Muscle layer of duodenum (tissue), 2 donors: ENCODE results near the gene PCDHGA6.
A peak's percentile ranks its signal among the peaks of the same experiment; 100 is the strongest.
"Not testable (repeated sequence)": the region's sequence is repeated elsewhere in the genome, so short reads cannot be mapped to it uniquely, and the experiment has no call there.

ENCODE experiments used
- H3K27ac ChIP-seq: one replicate; pipeline ENCODE4 v1.7.0; 2013; ENCODE audit warnings: mild to moderate bottlenecking, low read length
- H3K27me3 ChIP-seq: one replicate; pipeline ENCODE4 v1.7.0; 2013; ENCODE audit warnings: low read depth, mild to moderate bottlenecking, control low read depth, low read length
- H3K36me3 ChIP-seq, 2 donors: one replicate each; pipeline ENCODE4 v1.7.0; 2013; ENCODE audit warnings: low read length in 2 of 2, control low read depth in 1 of 2, mild to moderate bottlenecking in 1 of 2; ENCODE audit not compliant: insufficient read depth in 2 of 2, control insufficient read depth in 1 of 2
- H3K4me1 ChIP-seq, 2 donors: one replicate each; pipeline ENCODE4 v1.7.0; 2013; ENCODE audit warnings: low read length in 2 of 2, mild to moderate bottlenecking in 2 of 2, control low read depth in 1 of 2, moderate library complexity in 1 of 2; ENCODE audit not compliant: insufficient read depth in 2 of 2, control insufficient read depth in 1 of 2
- H3K4me3 ChIP-seq, 2 donors: one replicate each; pipeline ENCODE4 v1.7.0; 2013; ENCODE audit warnings: low read length in 2 of 2, low read depth in 1 of 2, mild to moderate bottlenecking in 1 of 2
- H3K9me3 ChIP-seq, 2 donors: one replicate each; pipeline ENCODE4 v1.7.0; 2013; ENCODE audit warnings: low read length in 2 of 2, control low read depth in 1 of 2, mild to moderate bottlenecking in 1 of 2; ENCODE audit not compliant: control insufficient read depth in 1 of 2
- donor health status: healthy.

The PCDHGA6 gene

GRCh38 chr5:141399555-141400258, 26.0 kb downstream of the PCDHGA6 start:
- peaks cover 51 to 77% of the 10 kb centered on the region in 2 donors for H3K9me3 ChIP-seq
- no peaks in the 10 kb centered on the region for H3K27me3 ChIP-seq
- H3K4me3 ChIP-seq = peak overlapping the region in 1 of 2 donors; percentile 54
- peaks cover 0 to 4% of the 10 kb centered on the region in 2 donors for H3K4me1 ChIP-seq
- H3K27ac ChIP-seq = no peak overlapping the region
- peaks cover 0 to 8% of the 10 kb centered on the region in 2 donors for H3K36me3 ChIP-seq

DNA sequence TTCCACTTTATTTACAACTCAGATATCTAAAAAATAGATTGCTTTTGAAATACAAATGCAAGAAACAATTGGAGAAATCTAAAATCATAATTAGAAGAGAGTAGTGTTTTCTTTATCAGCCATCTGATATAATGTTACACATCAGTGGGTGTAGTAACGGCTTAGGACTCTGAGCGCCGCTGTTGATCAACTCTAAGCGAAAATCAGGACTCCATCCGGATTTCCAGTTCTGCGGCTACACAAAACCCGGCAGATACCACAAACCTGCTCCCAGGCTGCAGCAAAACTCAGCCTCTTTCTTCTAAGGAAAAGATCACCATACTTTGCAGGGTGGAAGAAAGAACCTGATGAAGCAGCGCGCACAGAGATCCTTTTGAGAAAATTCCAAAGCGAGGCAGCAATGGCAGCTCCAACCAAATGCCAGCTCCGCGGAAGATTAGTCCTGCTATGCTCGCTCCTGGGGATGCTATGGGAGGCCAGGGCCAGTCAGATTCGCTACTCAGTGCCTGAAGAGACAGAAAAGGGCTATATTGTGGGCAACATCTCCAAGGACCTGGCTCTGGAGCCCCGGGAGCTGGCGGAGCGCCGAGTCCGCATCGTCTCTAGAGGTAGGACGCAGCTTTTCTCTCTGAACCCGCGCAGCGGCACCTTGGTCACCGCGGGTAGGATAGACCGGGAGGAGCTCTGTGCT, 29.0 kb downstream of the PCDHGA6 start, which contains the start of gene PCDHGA9:
Gene PCDHGA9 (plus strand): TSS at position 226 of the 691 bp plus-strand sequence. CDS start 175 bp downstream, at position 401.
- H3K4me3 ChIP-seq = peak within 1 kb of the TSS; percentile 45 to 68
- H3K27ac ChIP-seq = no peak within 1 kb of the TSS
- peaks cover 0 to 4% of the 10 kb centered on the region in 2 donors for H3K4me1 ChIP-seq
- H3K9me3 ChIP-seq = peaks cover 55 to 76% of the 10 kb centered on the region in 2 donors
- no peaks in the 10 kb centered on the region for H3K27me3 ChIP-seq
- peaks cover 0 to 10% of the 10 kb centered on the region in 2 donors for H3K36me3 ChIP-seq

DNA sequence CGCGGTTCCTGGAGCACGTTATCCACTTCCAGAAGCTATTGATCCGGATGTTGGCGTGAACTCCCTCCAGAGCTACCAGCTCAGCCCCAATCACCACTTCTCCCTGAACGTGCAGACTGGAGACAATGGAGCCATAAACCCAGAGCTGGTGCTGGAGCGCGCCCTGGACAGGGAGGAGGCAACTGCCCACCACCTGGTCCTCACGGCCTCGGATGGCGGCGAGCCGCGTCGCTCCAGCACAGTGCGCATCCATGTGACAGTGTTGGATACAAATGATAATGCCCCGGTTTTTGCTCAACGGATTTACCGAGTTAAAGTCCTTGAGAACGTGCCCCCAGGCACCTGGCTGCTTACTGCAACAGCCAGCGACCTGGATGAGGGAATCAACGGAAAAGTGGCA, 29.7 kb downstream of the PCDHGA6 start:
- H3K9me3 ChIP-seq = peaks cover 55 to 79% of the 10 kb centered on the region in 2 donors
- peak overlapping the region; percentile 5 to 68 for H3K4me3 ChIP-seq
- H3K27ac ChIP-seq = no peak overlapping the region
- H3K4me1 ChIP-seq = peaks cover 0 to 4% of the 10 kb centered on the region in 2 donors
- no peaks in the 10 kb centered on the region for H3K27me3 ChIP-seq
- peaks cover 0 to 10% of the 10 kb centered on the region in 2 donors for H3K36me3 ChIP-seq

GRCh38 chr5:141407790-141408505, 34.3 kb downstream of the PCDHGA6 start, which contains the start of gene PCDHGB6:
TSS of gene PCDHGB6 (plus strand) at chr5:141408021. CDS start at chr5:141408203, 182 bp downstream.
- not testable (repeated sequence) for H3K27me3 ChIP-seq, H3K27ac ChIP-seq, H3K4me1 ChIP-seq
- H3K36me3 ChIP-seq = peaks cover 0 to 13% of the 10 kb centered on the region in 2 donors
- peaks cover 59 to 79% of the 10 kb centered on the region in 2 donors for H3K9me3 ChIP-seq
- peak within 1 kb of the TSS; percentile 1 to 70 for H3K4me3 ChIP-seq

- peaks cover 55 to 78% of the 10 kb centered on the region in 2 donors for H3K9me3 ChIP-seq
- peaks cover 0 to 15% of the 10 kb centered on the region in 2 donors for H3K36me3 ChIP-seq
Measured at GRCh38 chr5:141409598-141410306, 36.1 kb downstream of the PCDHGA6 start.

DNA sequence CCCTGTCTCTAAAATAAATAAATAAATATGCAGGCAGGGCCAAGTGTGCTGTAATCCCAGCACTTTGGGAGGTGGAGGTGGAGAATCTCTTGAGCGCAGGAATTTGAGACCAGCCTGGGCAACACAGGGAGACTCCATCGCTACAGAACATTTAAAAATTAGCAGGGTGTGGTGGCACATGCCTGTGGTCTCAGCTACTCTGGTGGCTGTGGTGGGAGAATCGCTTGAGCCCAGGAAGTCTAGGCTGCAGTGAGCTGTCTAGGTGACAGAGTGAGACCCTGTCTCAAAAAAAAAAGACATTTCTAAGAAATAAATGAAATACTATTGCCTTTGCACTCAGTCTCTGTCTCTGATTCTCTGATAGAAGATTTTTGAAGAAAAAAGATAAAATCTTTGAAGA, 37.9 kb downstream of the PCDHGA6 start:
- H3K27me3 ChIP-seq = no peaks in the 10 kb centered on the region
- H3K4me3 ChIP-seq = peak overlapping the region; percentile 21 to 70
- H3K4me1 ChIP-seq = no peaks in the 10 kb centered on the region
- no peak overlapping the region for H3K27ac ChIP-seq
- peaks cover 50 to 76% of the 10 kb centered on the region in 2 donors for H3K9me3 ChIP-seq
- peaks cover 0 to 14% of the 10 kb centered on the region in 2 donors for H3K36me3 ChIP-seq

More at GRCh38 chr5:141409598-141410306, 36.1 kb downstream of the PCDHGA6 start:
- Histone ChIP-seq H3K27ac (no peak overlapping the region), H3K4me1 (no peaks in the 10 kb centered on the region), H3K4me3 (peak overlapping the region; percentile 21 to 70), H3K27me3 (no peaks in the 10 kb centered on the region)

GRCh38 chr5:141412854-141413539, 39.3 kb downstream of the PCDHGA6 start, which contains the start of gene PCDHGA10:
TSS of gene PCDHGA10 (plus strand) at chr5:141412987. CDS start at chr5:141413176, 189 bp downstream.
- Histone ChIP-seq H3K36me3 (peaks cover 0 to 14% of the 10 kb centered on the region in 2 donors), H3K9me3 (peaks cover 46 to 79% of the 10 kb centered on the region in 2 donors), H3K4me1 (no peaks in the 10 kb centered on the region), H3K27ac (no peak within 1 kb of the TSS), H3K4me3 (peak within 1 kb of the TSS; percentile 55 to 70), H3K27me3 (no peaks in the 10 kb centered on the region)

- Histone ChIP-seq H3K27ac (no peak overlapping the region), H3K4me3 (peak overlapping the region; percentile 55 to 70), H3K9me3 (peaks cover 50 to 78% of the 10 kb centered on the region in 2 donors), H3K27me3 (no peaks in the 10 kb centered on the region), H3K36me3 (peaks cover 0 to 14% of the 10 kb centered on the region in 2 donors), H3K4me1 (no peaks in the 10 kb centered on the region)
Measured at GRCh38 chr5:141413540-141414069, 39.9 kb downstream of the PCDHGA6 start.

DNA sequence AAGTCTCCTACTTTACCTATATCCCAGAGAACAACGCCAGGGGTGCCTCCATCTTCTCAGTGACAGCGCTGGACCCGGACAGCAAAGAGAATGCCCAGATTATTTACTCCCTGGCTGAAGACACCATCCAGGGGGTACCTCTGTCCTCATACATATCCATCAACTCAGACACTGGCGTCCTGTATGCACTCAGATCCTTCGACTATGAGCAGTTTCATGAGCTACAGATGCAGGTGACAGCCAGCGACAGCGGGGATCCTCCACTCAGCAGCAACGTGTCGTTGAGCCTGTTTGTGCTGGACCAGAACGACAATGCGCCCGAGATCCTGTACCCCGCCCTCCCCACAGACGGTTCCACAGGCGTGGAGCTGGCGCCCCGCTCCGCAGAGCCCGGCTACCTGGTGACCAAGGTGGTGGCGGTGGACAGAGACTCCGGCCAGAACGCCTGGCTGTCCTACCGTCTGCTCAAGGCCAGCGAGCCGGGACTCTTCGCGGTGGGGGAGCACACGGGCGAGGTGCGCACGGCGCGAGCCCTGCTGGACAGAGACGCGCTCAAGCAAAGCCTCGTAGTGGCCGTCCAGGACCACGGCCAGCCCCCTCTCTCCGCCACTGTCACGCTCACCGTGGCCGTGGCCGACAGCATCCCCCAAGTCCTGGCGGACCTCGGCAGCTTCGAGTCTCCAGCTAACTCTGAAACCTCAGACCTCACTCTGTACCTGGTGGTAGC, 41.0 kb downstream of the PCDHGA6 start:
- H3K27me3 ChIP-seq, H3K4me1 ChIP-seq, H3K27ac ChIP-seq: not testable (repeated sequence)
- H3K9me3 ChIP-seq = peaks cover 49 to 78% of the 10 kb centered on the region in 2 donors
- H3K36me3 ChIP-seq = peaks cover 0 to 17% of the 10 kb centered on the region in 2 donors
- peak overlapping the region; percentile 17 to 70 for H3K4me3 ChIP-seq
